SK-N-SH (cell line): ENCODE measurements around the gene PLK2. TPM values are rescaled to one million over a fixed set of nuclear protein-coding genes. Genes with fewer than 3 reads are reported as not detected.

Source experiments
- CTCF ChIA-PET: fragments of 300-600, 350-600 bp; formaldehyde crosslinking; extraction: SDS; loops from one replicate; lab custom pipeline; 2021; lab: Yijun Ruan, JAX
- POLR2A ChIA-PET: fragments of 350-600 bp; sonication (Branson Sonifier 250); formaldehyde crosslinking; extraction: SDS; loops from one replicate; lab custom pipeline; 2020; ENCODE audit warnings: antibody characterized with exemption, inconsistent platforms; lab: Yijun Ruan, JAX
- DNase-seq: peaks from one replicate; pipeline ENCODE4 v3.0.0; 2012
- H2AFZ ChIP-seq: fragments of 200-600 bp; sonication (generic); 2 replicates; pipeline ENCODE4 v1.8.1; 2016; ENCODE audit warnings: antibody characterized with exemption, mild to moderate bottlenecking, low read depth
- H3F3A ChIP-seq: fragments of 200-600 bp; sonication (generic); replicated peaks from 2 replicates; pipeline ENCODE3; 2016; ENCODE audit warnings: antibody characterized with exemption, mild to moderate bottlenecking; ENCODE audit not compliant: insufficient read depth
- H3K27ac ChIP-seq, 2 experiments: fragments of 200-500 bp in 1 of 2; fragments of 200-600 bp in 1 of 2; sonication (Bioruptor generic) in 1 of 2; sonication (generic), shearing (Covaris generic) in 1 of 2; 2 replicates each; pipeline versions ENCODE4 v1.5.1 to v1.6.1; 2014 to 2016; ENCODE audit warnings: low read depth in 2 of 2, inconsistent platforms in 1 of 2, low read length in 1 of 2, mild to moderate bottlenecking in 1 of 2, mixed read lengths in 1 of 2
- H3K27me3 ChIP-seq: fragments of 200-600 bp; sonication (generic), shearing (Covaris generic); 2 replicates; pipeline ENCODE4 v1.6.1; 2016; ENCODE audit warnings: mixed run types; ENCODE audit not compliant: insufficient read depth
- H3K36me3 ChIP-seq, 2 experiments: fragments of 200-500 bp in 1 of 2; fragments of 200-600 bp in 1 of 2; sonication (Bioruptor generic) in 1 of 2; sonication (generic) in 1 of 2; replicated peaks in 1 of 2; 2 replicates each; pipeline versions ENCODE3 to v1.5.1; 2014 to 2016; ENCODE audit warnings: low read length in 1 of 2, mild to moderate bottlenecking in 1 of 2; ENCODE audit not compliant: insufficient read depth in 2 of 2, control insufficient read depth in 1 of 2
- H3K4me1 ChIP-seq, 2 experiments: fragments of 200-500 bp in 1 of 2; fragments of 200-600 bp in 1 of 2; sonication (Bioruptor generic) in 1 of 2; sonication (generic), shearing (Covaris generic) in 1 of 2; 2 replicates each; pipeline versions ENCODE4 v1.5.1 to v1.6.1; 2014 to 2016; ENCODE audit warnings: low read depth in 1 of 2, low read length in 1 of 2, mixed run types in 1 of 2; ENCODE audit not compliant: insufficient read depth in 2 of 2, control insufficient read depth in 1 of 2
- H3K4me2 ChIP-seq: fragments of 200-600 bp; sonication (generic), shearing (Covaris generic); 2 replicates; pipeline ENCODE4 v1.6.1; 2017; ENCODE audit warnings: mixed run types
- H3K4me3 ChIP-seq, 2 experiments: fragments of 200-500 bp in 1 of 2; fragments of 200-600 bp in 1 of 2; sonication (Bioruptor generic) in 1 of 2; sonication (generic), shearing (Covaris generic) in 1 of 2; 2 replicates each; pipeline versions ENCODE4 v1.5.1 to v1.8.1; 2014 to 2016; ENCODE audit warnings: low read depth in 2 of 2, inconsistent platforms in 1 of 2, low read length in 1 of 2, mild to moderate bottlenecking in 1 of 2, mixed read lengths in 1 of 2, moderate library complexity in 1 of 2
- H3K79me2 ChIP-seq: fragments of 200-600 bp; sonication (generic); 2 replicates; pipeline ENCODE4 v1.8.1; 2017; ENCODE audit warnings: mild to moderate bottlenecking; ENCODE audit not compliant: insufficient read depth
- H3K9ac ChIP-seq: fragments of 200-600 bp; sonication (generic); 2 replicates; pipeline ENCODE4 v1.6.1; 2017; ENCODE audit warnings: mixed run types
- H3K9me2 ChIP-seq: fragments of 200-600 bp; sonication (generic); 2 replicates; pipeline ENCODE4 v1.6.1; 2017; ENCODE audit warnings: mixed run types
- H3K9me3 ChIP-seq: fragments of 200-600 bp; sonication (generic); 2 replicates; pipeline ENCODE4 v1.6.1; 2017; ENCODE audit warnings: mixed run types, mild to moderate bottlenecking, moderate library complexity
- H4K20me1 ChIP-seq: fragments of 200-600 bp; sonication (generic); 2 replicates; pipeline ENCODE4 v1.6.1; 2017; ENCODE audit warnings: mild to moderate bottlenecking, mixed run types; ENCODE audit not compliant: insufficient read depth
- CTCF ChIP-seq: fragments of 200-600 bp; sonication (generic); IDR thresholded peaks from 2 replicates; pipeline ENCODE4 v1.6.1; 2017; ENCODE audit warnings: antibody characterized with exemption, mild to moderate bottlenecking, moderate library complexity
- EZH2phosphoT487 ChIP-seq: fragments of 200-600 bp; sonication (generic); IDR thresholded peaks from 2 replicates; pipeline ENCODE4 v1.6.1; 2017; ENCODE audit warnings: low read depth, mixed run types, mild to moderate bottlenecking, antibody characterized with exemption, moderate library complexity, borderline replicate concordance
- GABPA ChIP-seq: IDR thresholded peaks from 2 replicates; pipeline ENCODE4 v1.4.0; 2012; ENCODE audit warnings: low read depth, mild to moderate bottlenecking
- GATA2 ChIP-seq: sonication (generic); formaldehyde crosslinking; IDR thresholded peaks from 2 replicates; pipeline ENCODE4 v1.5.0; 2020; ENCODE audit warnings: mild to moderate bottlenecking, missing genetic modification reagents
- NRF1 ChIP-seq: IDR thresholded peaks from 2 replicates; pipeline ENCODE4 v1.6.1; 2012; ENCODE audit warnings: low read depth, mild to moderate bottlenecking, low read length
- RAD21 ChIP-seq: IDR thresholded peaks from 2 replicates; pipeline ENCODE4 v1.6.1; 2012; ENCODE audit warnings: mild to moderate bottlenecking, low read length
- REST ChIP-seq: IDR thresholded peaks from 2 replicates; pipeline ENCODE4 v1.6.1; 2012; ENCODE audit warnings: mild to moderate bottlenecking, low read depth, low read length, moderate library complexity
- RXRA ChIP-seq: IDR thresholded peaks from 2 replicates; pipeline ENCODE4 v1.4.0; 2012; ENCODE audit warnings: low read depth, mild to moderate bottlenecking, borderline replicate concordance
- SMC3 ChIP-seq: IDR thresholded peaks from 2 replicates; pipeline ENCODE4 v1.6.1; 2012; ENCODE audit warnings: low read depth, low read length, improper control_type of control experiment
- TAF1 ChIP-seq: IDR thresholded peaks from 2 replicates; pipeline ENCODE4 v1.6.1; 2012; ENCODE audit warnings: low read depth, mild to moderate bottlenecking, low read length, moderate library complexity, borderline replicate concordance
- TCF12 ChIP-seq: IDR thresholded peaks from 2 replicates; pipeline ENCODE4 v1.4.0; 2012
- TEAD4 ChIP-seq: IDR thresholded peaks from 2 replicates; pipeline ENCODE4 v1.4.0; 2012; ENCODE audit warnings: mild to moderate bottlenecking, borderline replicate concordance; ENCODE audit not compliant: insufficient read depth
- USF2 ChIP-seq: fragments of 150-350 bp; IDR thresholded peaks from 2 replicates; pipeline ENCODE4 v1.6.1; 2017; ENCODE audit warnings: antibody characterized with exemption, low read length, low read depth, borderline replicate concordance
- WGBS: methylation state at CpG from one replicate; pipeline ENCODE4 v1.1.6; 2017; ENCODE audit warnings: low lambda C conversion rate; 5-methylcytosine and 5-hydroxymethylcytosine counted together
- polyA plus RNA-seq, 3 experiments: library from polyadenylated mRNA; depleted of rRNA; stranded (reverse); fragments of >200 nt; gene quantifications; 2 replicates each; pipeline ENCODE4 v1.2.3, GENCODE V29; 2012

PLK2 gene
- polyA plus RNA-seq, 1 of the 3 experiments (the other 2 are of a cell fraction) = 157 TPM

DNA sequence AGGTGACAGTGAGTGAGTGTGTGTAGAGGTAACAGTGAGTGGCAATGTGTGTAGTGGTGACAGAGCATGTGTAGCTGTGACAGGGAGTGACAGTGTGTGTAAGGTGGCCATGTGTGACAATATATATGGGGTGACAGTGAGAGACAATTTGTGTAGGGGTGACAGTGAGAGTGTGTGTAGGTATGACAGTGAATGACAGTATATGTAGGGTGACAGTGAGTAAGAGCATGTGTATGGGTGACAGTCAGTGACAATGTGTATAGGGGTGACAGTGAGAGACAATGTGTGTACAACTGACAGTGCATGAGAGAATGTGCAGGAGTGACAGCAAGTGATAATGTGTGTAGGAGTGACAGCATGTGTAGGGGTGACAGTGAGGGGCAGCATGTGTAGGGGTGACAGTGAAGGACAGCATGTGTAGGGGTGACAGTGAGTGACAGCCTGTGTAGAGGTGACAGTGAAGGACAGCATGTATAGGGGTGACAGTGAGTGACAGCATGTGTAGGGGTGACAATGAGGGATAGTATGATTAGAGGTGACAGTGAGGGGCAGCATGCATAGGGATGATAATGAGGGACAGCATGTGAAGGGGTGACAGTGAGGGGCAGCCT lies 21.3 kb upstream of the PLK2 start:
- no peaks in the 10 kb centered on the region for H3F3A ChIP-seq
- H4K20me1 ChIP-seq = no peaks in the 10 kb centered on the region
- no peak overlapping the region for H3K4me2 ChIP-seq
- H3K79me2 ChIP-seq = no peaks in the 10 kb centered on the region
- H3K27me3 ChIP-seq = no peaks in the 10 kb centered on the region; the same call in 1 of the 2 replicates
- H3K9me2 ChIP-seq = no peaks in the 10 kb centered on the region
- H3K4me3 ChIP-seq = no peak overlapping the region
- H2AFZ ChIP-seq = no peak overlapping the region
- H3K9me3 ChIP-seq = no peaks in the 10 kb centered on the region
- no peak overlapping the region for H3K27ac ChIP-seq
- TF ChIP-seq RXRA (no peak), TEAD4 (no peak)
- ChIA-PET POLR2A (no interaction called here), CTCF (interaction anchor here (6.0 kb wide), 1 partner anchor 368 kb away, joined by 55 read pairs; no protein-coding TSS in a partner anchor)
- no peaks in the 10 kb centered on the region for H3K4me1 ChIP-seq
- no peak overlapping the region for H3K9ac ChIP-seq
- DNase-seq = no peak
- no peaks in the 10 kb centered on the region for H3K36me3 ChIP-seq

DNA sequence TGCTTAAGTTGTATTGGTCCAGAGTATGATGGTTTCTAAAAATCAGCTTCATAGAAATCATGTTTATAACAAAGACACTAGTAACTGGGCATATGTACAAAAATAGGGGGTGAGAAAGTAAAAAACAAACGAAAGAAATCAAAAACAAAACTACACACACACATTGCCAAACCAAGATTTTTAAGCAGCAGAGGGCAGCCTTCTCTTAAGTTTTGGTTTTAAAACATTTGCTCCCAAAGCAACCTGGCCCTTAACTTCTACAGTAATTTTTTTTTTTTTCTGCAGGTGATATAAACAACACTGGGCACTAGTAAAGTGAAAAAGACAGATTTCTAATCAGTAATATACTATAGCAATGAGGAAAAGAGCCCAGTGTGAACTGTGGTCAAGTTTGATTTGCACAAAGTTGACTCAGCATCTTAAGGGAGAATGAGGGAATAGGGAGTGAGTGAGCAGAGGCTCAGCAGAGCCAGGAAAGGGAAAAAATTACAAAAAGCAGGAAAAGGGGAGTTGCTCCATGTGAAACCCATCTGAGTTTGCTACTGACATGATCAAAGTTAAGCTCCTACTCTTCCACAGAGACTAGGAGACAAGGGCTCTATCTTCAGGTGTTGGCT lies 18.0 kb upstream of the PLK2 start:
- Histone ChIP-seq H3F3A (no peaks in the 10 kb centered on the region), H2AFZ (no peak overlapping the region), H3K9me3 (no peaks in the 10 kb centered on the region), H4K20me1 (no peaks in the 10 kb centered on the region), H3K4me3 (no peak overlapping the region), H3K27ac (no peak overlapping the region), H3K36me3 (no peaks in the 10 kb centered on the region), H3K4me2 (no peak overlapping the region), H3K27me3 (no peaks in the 10 kb centered on the region), H3K9ac (no peak overlapping the region), H3K9me2 (no peaks in the 10 kb centered on the region), H3K79me2 (no peaks in the 10 kb centered on the region), H3K4me1 (no peaks in the 10 kb centered on the region)
- 32% methylated on average over 1 of the region's 1 CpG for WGBS
- CTCF ChIA-PET = interaction anchor here (0.6 to 6.0 kb wide), 18 partner anchors 9 to 758 kb away, joined by 3 to 55 read pairs (median 4); no protein-coding TSS in a partner anchor
- POLR2A ChIA-PET = no interaction called here
- TF ChIP-seq SMC3 (peak; percentile 27; the same call in 1 of the 2 replicates), EZH2phosphoT487 (no peak), NRF1 (no peak), CTCF (peak; percentile 43), RAD21 (peak; percentile 65)
- DNase-seq = no peak

DNA sequence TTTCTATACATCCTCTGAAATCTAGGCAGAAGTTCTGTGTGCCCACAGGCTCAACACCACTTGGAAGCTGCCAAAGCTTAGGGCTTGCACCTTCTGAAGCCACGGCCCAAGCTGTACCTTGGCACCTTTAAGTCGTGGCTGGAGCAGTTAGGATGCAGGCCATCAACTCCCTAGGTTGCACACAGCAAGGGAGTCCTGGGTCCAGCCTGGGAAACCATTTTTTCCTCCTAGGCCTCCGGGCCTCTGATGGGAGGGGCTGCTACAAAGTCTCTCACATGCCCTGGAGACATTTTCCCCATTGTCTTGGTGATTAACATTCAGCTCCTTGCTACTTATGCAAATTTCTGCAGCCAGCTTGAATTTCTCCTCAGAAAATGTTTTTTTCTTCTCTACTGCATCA lies 15.5 kb upstream of the PLK2 start:
- Histone ChIP-seq H3F3A (no peaks in the 10 kb centered on the region), H3K9me2 (no peaks in the 10 kb centered on the region), H3K4me2 (no peak overlapping the region), H3K9ac (no peak overlapping the region), H3K27me3 (no peaks in the 10 kb centered on the region), H2AFZ (no peak overlapping the region), H4K20me1 (no peaks in the 10 kb centered on the region), H3K4me3 (no peak overlapping the region), H3K27ac (no peak overlapping the region), H3K36me3 (no peaks in the 10 kb centered on the region), H3K79me2 (no peaks in the 10 kb centered on the region), H3K4me1 (no peaks in the 10 kb centered on the region), H3K9me3 (no peaks in the 10 kb centered on the region)
- 0% methylated on average over 1 of the region's 3 CpGs for WGBS
- DNase-seq = no peak
- CTCF ChIA-PET = interaction anchor here (6.0 kb wide), 1 partner anchor 374 kb away, joined by 55 read pairs; no protein-coding TSS in a partner anchor
- POLR2A ChIA-PET = no interaction called here
- TF ChIP-seq NRF1 = no peak
- no peak for TF ChIP-seq USF2
- no peak for TF ChIP-seq TCF12
- TF ChIP-seq GATA2 (CRISPR knock-in tag) = no peak
- TF ChIP-seq TAF1 = no peak
- no peak for TF ChIP-seq REST
- TF ChIP-seq GABPA = no peak
